Cardiac muscle cell (in vitro differentiated cells and primary cell): ENCODE data around the gene NPIPB12. TPM values are rescaled to one million over a fixed set of nuclear protein-coding genes. Genes with fewer than 3 reads are reported as not detected.
"Not testable (repeated sequence)": the region's sequence is repeated elsewhere in the genome, so short reads cannot be mapped to it uniquely, and the experiment has no call there.

ENCODE experiments used
- DNase-seq, 2 donors: peaks; one replicate each; pipeline versions ENCODE4 v3.0.0 to v3.0.0-alpha.2; 2010 to 2017; ENCODE audit warnings: low read depth in 1 of 2, low spot score in 1 of 2
- H3K27ac ChIP-seq: fragments of 200-600 bp; sonication (generic); 2 replicates; pipeline ENCODE4 v1.5.1; 2016
- H3K27me3 ChIP-seq: fragments of 200-600 bp; sonication (generic); 2 replicates; pipeline ENCODE4 v1.6.0; 2016; ENCODE audit warnings: control low read depth
- H3K36me3 ChIP-seq: fragments of 200-600 bp; sonication (generic); 2 replicates; pipeline ENCODE4 v1.5.1; 2016; ENCODE audit warnings: control low read depth
- H3K4me1 ChIP-seq: fragments of 200-600 bp; sonication (generic); 2 replicates; pipeline ENCODE4 v1.8.1; 2017; ENCODE audit warnings: low read depth, mild to moderate bottlenecking, mixed run types
- H3K4me3 ChIP-seq: fragments of 200-600 bp; sonication (generic); 2 replicates; pipeline ENCODE4 v1.5.1; 2016; ENCODE audit warnings: mild to moderate bottlenecking
- H3K9me3 ChIP-seq: fragments of 200-600 bp; sonication (generic); 2 replicates; pipeline ENCODE4 v1.5.1; 2017; ENCODE audit warnings: low read depth, mild to moderate bottlenecking, control low read depth
- polyA plus RNA-seq: library from polyadenylated mRNA; unstranded; fragments of >200 nt; fragmentation: Nextera tagmentation; extraction: Ambion mirVana; gene quantifications from 2 replicates; pipeline ENCODE4 v1.2.1, GENCODE V29; 2016
- total RNA-seq: library from RNA; depleted of rRNA; stranded (reverse); fragments of >200 nt; gene quantifications from 2 replicates; pipeline ENCODE4 v1.2.3, GENCODE V29; 2016

NPIPB12 gene
- total and polyA plus RNA-seq, 2 experiments from 2014 or later = 13.2 to 26.4 TPM

DNA sequence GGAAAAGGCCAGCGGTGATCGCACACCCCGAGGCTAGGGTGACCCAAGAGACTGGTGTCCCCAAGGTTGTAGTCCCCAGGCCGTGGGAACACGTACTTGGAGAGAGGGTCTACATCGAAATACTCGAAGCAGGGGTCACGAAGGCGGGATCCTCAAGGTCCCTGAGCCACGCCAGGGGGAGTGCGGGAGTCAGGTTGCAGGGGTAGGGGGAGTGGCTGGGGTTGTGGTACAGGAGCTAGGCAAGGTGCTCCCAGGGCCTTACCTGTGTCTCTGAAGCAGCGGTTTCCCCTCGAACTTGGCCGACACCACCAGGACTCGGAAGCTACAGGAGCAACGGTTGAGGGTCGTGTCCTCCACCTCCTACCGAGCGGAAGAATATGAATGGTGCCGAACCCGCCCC, 52.5 kb downstream of the NPIPB12 start:
- H3K9me3 ChIP-seq, H3K4me3 ChIP-seq, DNase-seq, H3K4me1 ChIP-seq, H3K27ac ChIP-seq, H3K36me3 ChIP-seq, H3K27me3 ChIP-seq: not testable (repeated sequence)

Other genes with a start within 250 kb of the NPIPB12 start
- 0.74 and 0.77 TPM in 2 replicates for gene NPIPB11, start 99.7 kb downstream of the NPIPB12 start, total RNA-seq
- gene NPIPB11, start 99.7 kb downstream of the NPIPB12 start, polyA plus RNA-seq = 1.1 and 2.0 TPM in 2 replicates
- gene BOLA2, start 52.1 kb downstream of the NPIPB12 start, total RNA-seq = 17.1 and 27.0 TPM in 2 replicates
- gene BOLA2, start 52.1 kb downstream of the NPIPB12 start, polyA plus RNA-seq = 6.6 and 7.6 TPM in 2 replicates
- 17.5 and 31.1 TPM in 2 replicates for gene SLX1B, start 51.9 kb downstream of the NPIPB12 start, total RNA-seq
- 13.6 and 18.8 TPM in 2 replicates for gene SLX1B, start 51.9 kb downstream of the NPIPB12 start, polyA plus RNA-seq
- 0.42 and 7.0 TPM in 2 replicates for gene SULT1A4, start 46.5 kb downstream of the NPIPB12 start, total RNA-seq
- gene SULT1A4, start 46.5 kb downstream of the NPIPB12 start, polyA plus RNA-seq = 2.5 and 2.7 TPM in 2 replicates
- gene SPN, start 156.8 kb upstream of the NPIPB12 start, total RNA-seq = 0.60 and 1.5 TPM in 2 replicates
- gene SPN, start 156.8 kb upstream of the NPIPB12 start, polyA plus RNA-seq = 0.85 and 1.1 TPM in 2 replicates
- gene QPRT, start 172.8 kb upstream of the NPIPB12 start, total RNA-seq = 223 and 268 TPM in 2 replicates
- gene QPRT, start 172.8 kb upstream of the NPIPB12 start, polyA plus RNA-seq = 213 and 266 TPM in 2 replicates
- not detected in 2 replicates for gene C16orf54, start 239.6 kb upstream of the NPIPB12 start, total RNA-seq
- gene C16orf54, start 239.6 kb upstream of the NPIPB12 start, polyA plus RNA-seq = not detected in 2 replicates